Memory B cell (primary cell): ENCODE results near the gene ARMH3.

Experiments
- ATAC-seq: fragments of 150-1000 bp; cut with Tn5 transposase; 2 replicates; pipeline ENCODE4 v1.10.0; 2021; ENCODE audit warnings: low read depth, mild to moderate bottlenecking, moderate library complexity
- DNase-seq, 2 donors: peaks; one replicate each; pipeline ENCODE4 v3.0.0; 2022; ENCODE audit warnings: low spot score in 2 of 2
- H3K27ac Mint-ChIP-seq: one replicate; pipeline ENCODE4 v1.8.0; 2022; ENCODE audit warnings: mild to moderate bottlenecking, moderate library complexity, mixed read lengths
- H3K27me3 Mint-ChIP-seq: one replicate; pipeline ENCODE4 v1.8.0; 2022; ENCODE audit warnings: mixed read lengths
- H3K36me3 Mint-ChIP-seq: one replicate; pipeline ENCODE4 v1.8.0; 2022; ENCODE audit warnings: mild to moderate bottlenecking, mixed read lengths
- H3K4me1 Mint-ChIP-seq: one replicate; pipeline ENCODE4 v1.8.0; 2022; ENCODE audit warnings: mixed read lengths
- H3K4me3 Mint-ChIP-seq: one replicate; pipeline ENCODE4 v1.8.0; 2022; ENCODE audit warnings: mild to moderate bottlenecking, moderate library complexity, mixed read lengths
- H3K9me3 Mint-ChIP-seq: one replicate; pipeline ENCODE4 v1.8.0; 2022; ENCODE audit warnings: mixed read lengths

The ARMH3 gene

GRCh38 chr10:101901340-101901739 is 154.6 kb downstream of the ARMH3 start:
- H3K27ac Mint-ChIP-seq: peak overlapping the region; percentile 97
- peak overlapping the region; percentile 50 for H3K4me3 Mint-ChIP-seq
- ATAC-seq: peak; percentile 79
- H3K36me3 Mint-ChIP-seq: peaks cover 4% of the 10 kb centered on the region
- H3K4me1 Mint-ChIP-seq: peaks cover 58% of the 10 kb centered on the region
- peak; percentile 50 to 54 for DNase-seq
- no peaks in the 10 kb centered on the region for H3K9me3 Mint-ChIP-seq
- no peaks in the 10 kb centered on the region for H3K27me3 Mint-ChIP-seq

- Mint-ChIP-seq H3K36me3 (peaks cover 3% of the 10 kb centered on the region), H3K4me3 (no peak overlapping the region), H3K27me3 (no peaks in the 10 kb centered on the region), H3K27ac (no peak overlapping the region), H3K9me3 (no peaks in the 10 kb centered on the region), H3K4me1 (peaks cover 54% of the 10 kb centered on the region)
- no peak for DNase-seq
- ATAC-seq: no peak
Observed at GRCh38 chr10:101897633-101898032, 158.3 kb downstream of the ARMH3 start.

- no peaks in the 10 kb centered on the region for H3K9me3 Mint-ChIP-seq
- DNase-seq (no peak), ATAC-seq (no peak)
- peaks cover 3% of the 10 kb centered on the region for H3K36me3 Mint-ChIP-seq
- no peak overlapping the region for H3K4me3 Mint-ChIP-seq
- peaks cover 42% of the 10 kb centered on the region for H3K4me1 Mint-ChIP-seq
- H3K27ac Mint-ChIP-seq: peak overlapping the region; percentile 67
- H3K27me3 Mint-ChIP-seq: no peaks in the 10 kb centered on the region
Observed at GRCh38 chr10:101896225-101896877, 159.6 kb downstream of the ARMH3 start.

GRCh38 chr10:101895781-101896180 is 160.2 kb downstream of the ARMH3 start:
- Mint-ChIP-seq H3K27me3 (no peaks in the 10 kb centered on the region), H3K4me1 (peaks cover 37% of the 10 kb centered on the region), H3K36me3 (peaks cover 3% of the 10 kb centered on the region), H3K4me3 (no peak overlapping the region), H3K27ac (no peak overlapping the region), H3K9me3 (no peaks in the 10 kb centered on the region)
- ATAC-seq: no peak
- DNase-seq: no peak

GRCh38 chr10:101894742-101895141 is 161.2 kb downstream of the ARMH3 start:
- peaks cover 38% of the 10 kb centered on the region for H3K4me1 Mint-ChIP-seq

GRCh38 chr10:101894266-101894665 is 161.7 kb downstream of the ARMH3 start:
- Mint-ChIP-seq H3K4me3 (no peak overlapping the region), H3K27ac (peak overlapping the region; percentile 55), H3K36me3 (peaks cover 3% of the 10 kb centered on the region), H3K9me3 (no peaks in the 10 kb centered on the region), H3K4me1 (peaks cover 39% of the 10 kb centered on the region), H3K27me3 (no peaks in the 10 kb centered on the region)
- no peak for ATAC-seq
- no peak for DNase-seq

More at GRCh38 chr10:101894742-101895141, 161.2 kb downstream of the ARMH3 start:
- peaks cover 3% of the 10 kb centered on the region for H3K36me3 Mint-ChIP-seq
- no peak overlapping the region for H3K27ac Mint-ChIP-seq
- DNase-seq (no peak), ATAC-seq (no peak)
- H3K27me3 Mint-ChIP-seq: no peaks in the 10 kb centered on the region
- no peaks in the 10 kb centered on the region for H3K9me3 Mint-ChIP-seq
- H3K4me3 Mint-ChIP-seq: no peak overlapping the region

GRCh38 chr10:101893510-101894120 is 162.4 kb downstream of the ARMH3 start:
- peak overlapping the region; percentile 55 for H3K27ac Mint-ChIP-seq
- H3K4me1 Mint-ChIP-seq: peaks cover 38% of the 10 kb centered on the region
- ATAC-seq (no peak), DNase-seq (no peak)
- peaks cover 3% of the 10 kb centered on the region for H3K36me3 Mint-ChIP-seq
- H3K27me3 Mint-ChIP-seq: no peaks in the 10 kb centered on the region
- H3K9me3 Mint-ChIP-seq: no peaks in the 10 kb centered on the region
- H3K4me3 Mint-ChIP-seq: no peak overlapping the region

- no peaks in the 10 kb centered on the region for H3K9me3 Mint-ChIP-seq
- peaks cover 43% of the 10 kb centered on the region for H3K4me1 Mint-ChIP-seq
- no peak overlapping the region for H3K4me3 Mint-ChIP-seq
- H3K36me3 Mint-ChIP-seq: peaks cover 3% of the 10 kb centered on the region
- H3K27me3 Mint-ChIP-seq: no peaks in the 10 kb centered on the region
- DNase-seq (no peak), ATAC-seq (no peak)
- H3K27ac Mint-ChIP-seq: no peak overlapping the region
Observed at GRCh38 chr10:101892782-101893391, 163.1 kb downstream of the ARMH3 start.

- H3K27me3 Mint-ChIP-seq: no peaks in the 10 kb centered on the region
- peaks cover 8% of the 10 kb centered on the region for H3K36me3 Mint-ChIP-seq
- no peaks in the 10 kb centered on the region for H3K9me3 Mint-ChIP-seq
- peaks cover 33% of the 10 kb centered on the region for H3K4me1 Mint-ChIP-seq
- H3K4me3 Mint-ChIP-seq: peak overlapping the region; percentile 74
- DNase-seq (peak; percentile 70 to 76), ATAC-seq (peak; percentile 94)
- H3K27ac Mint-ChIP-seq: peak overlapping the region; percentile 75
Observed at GRCh38 chr10:101889256-101890210, 166.4 kb downstream of the ARMH3 start.

- DNase-seq: no peak
- Mint-ChIP-seq H3K4me1 (peaks cover 28% of the 10 kb centered on the region), H3K27me3 (no peaks in the 10 kb centered on the region), H3K9me3 (no peaks in the 10 kb centered on the region), H3K36me3 (peaks cover 10% of the 10 kb centered on the region), H3K27ac (peak overlapping the region; percentile 75), H3K4me3 (peak overlapping the region; percentile 27)
- ATAC-seq: no peak
Observed at GRCh38 chr10:101888251-101888949, 167.6 kb downstream of the ARMH3 start.

- no peaks in the 10 kb centered on the region for H3K9me3 Mint-ChIP-seq
- peaks cover 24% of the 10 kb centered on the region for H3K4me1 Mint-ChIP-seq
- DNase-seq (no peak), ATAC-seq (no peak)
- H3K36me3 Mint-ChIP-seq: peaks cover 10% of the 10 kb centered on the region
- no peaks in the 10 kb centered on the region for H3K27me3 Mint-ChIP-seq
- peak overlapping the region; percentile 75 for H3K27ac Mint-ChIP-seq
- no peak overlapping the region for H3K4me3 Mint-ChIP-seq
Observed at GRCh38 chr10:101887775-101888174, 168.2 kb downstream of the ARMH3 start.

GRCh38 chr10:101886521-101887312 is 169.3 kb downstream of the ARMH3 start:
- Mint-ChIP-seq H3K27me3 (no peaks in the 10 kb centered on the region), H3K4me1 (peaks cover 27% of the 10 kb centered on the region), H3K36me3 (peaks cover 11% of the 10 kb centered on the region), H3K9me3 (no peaks in the 10 kb centered on the region), H3K27ac (peak overlapping the region; percentile 75), H3K4me3 (no peak overlapping the region)
- DNase-seq (no peak), ATAC-seq (no peak)
